Neural cell (in vitro differentiated cells): ENCODE measurements around the gene C2orf68.

ENCODE experiments used
- EP300 ChIP-seq: fragments of 450-650 bp; conservative IDR thresholded peaks from 2 replicates; pipeline ENCODE4 v1.6.1; 2014; ENCODE audit warnings: antibody characterized with exemption, mild to moderate bottlenecking, moderate library complexity; ENCODE audit not compliant: poor library complexity, severe bottlenecking
- EZH2 ChIP-seq: fragments of 200-600, 300-800 bp; shearing (Covaris generic), sonication (generic); IDR thresholded peaks from 2 replicates; pipeline ENCODE4 v1.6.1; 2014; ENCODE audit warnings: antibody characterized with exemption, low read length, borderline replicate concordance, mild to moderate bottlenecking; ENCODE audit not compliant: insufficient read depth, poor library complexity, severe bottlenecking
- MXI1 ChIP-seq: fragments of 450-650 bp; conservative IDR thresholded peaks from 2 replicates; pipeline ENCODE4 v1.6.1; 2014; ENCODE audit warnings: antibody characterized with exemption, mild to moderate bottlenecking; ENCODE audit not compliant: poor library complexity, severe bottlenecking
- POLR2AphosphoS5 ChIP-seq: IDR thresholded peaks from 2 replicates; pipeline ENCODE4 v1.6.1; 2012
- RAD21 ChIP-seq: fragments of 450-650 bp; conservative IDR thresholded peaks from 2 replicates; pipeline ENCODE4 v1.6.1; 2014; ENCODE audit warnings: antibody characterized with exemption, mild to moderate bottlenecking, moderate library complexity
- SMC3 ChIP-seq: fragments of 450-650 bp; conservative IDR thresholded peaks from 2 replicates; pipeline ENCODE4 v1.6.1; 2014; ENCODE audit warnings: antibody characterized with exemption, mild to moderate bottlenecking, moderate library complexity; ENCODE audit not compliant: poor library complexity
- TAF1 ChIP-seq: IDR thresholded peaks from 2 replicates; pipeline ENCODE4 v1.6.1; 2012; ENCODE audit warnings: low read depth
- TF ChIP-seq, protein P1 (sequence below): fragments of 450-650 bp; IDR thresholded peaks from 2 replicates; pipeline ENCODE4 v1.5.1; 2014; ENCODE audit warnings: antibody characterized with exemption, mild to moderate bottlenecking, moderate library complexity; ENCODE audit not compliant: poor library complexity, severe bottlenecking
- TF ChIP-seq, protein P2 (sequence below): IDR thresholded peaks from 2 replicates; pipeline ENCODE4 v1.6.1; 2012; ENCODE audit warnings: borderline replicate concordance

DNA sequence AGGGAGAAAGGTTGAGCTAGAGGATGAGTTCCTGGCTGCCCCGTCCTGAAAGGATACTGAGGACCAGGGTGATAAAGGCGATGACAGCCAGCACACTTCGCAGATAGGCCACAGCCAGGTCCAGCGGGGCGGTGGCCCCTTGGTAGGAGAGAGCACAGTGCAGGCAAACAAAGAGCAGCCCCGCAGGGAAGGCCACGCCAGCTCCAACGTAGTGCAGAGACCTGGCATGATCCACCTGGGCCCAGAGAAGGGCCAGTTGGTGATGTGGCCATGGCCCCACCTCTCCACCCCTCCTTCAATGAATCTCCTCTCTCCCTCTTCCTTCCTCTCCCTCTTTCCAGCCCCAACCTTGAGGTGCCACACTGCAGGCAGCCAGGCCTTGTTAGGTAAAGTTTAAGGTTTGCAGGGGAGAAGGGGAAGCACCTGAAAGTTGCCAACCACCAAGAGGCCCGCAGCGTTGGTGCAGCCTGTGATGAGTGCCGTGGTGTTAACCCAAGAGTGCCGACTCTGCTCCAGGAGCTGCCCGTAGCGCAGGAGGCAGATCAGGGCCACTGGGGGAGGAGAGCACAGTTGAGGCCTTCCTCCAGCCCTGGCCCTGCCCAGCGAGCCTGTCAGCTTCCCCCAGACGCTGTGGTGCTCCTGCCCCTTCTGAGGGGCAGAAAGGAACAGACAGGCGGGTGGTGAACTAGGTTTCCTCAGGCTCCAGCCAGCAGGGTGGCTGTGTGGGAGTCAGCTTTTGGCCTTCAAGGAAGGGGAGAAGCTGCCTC, 12.2 kb downstream of the C2orf68 start:
- TF ChIP-seq POLR2AphosphoS5: no peak
- TF ChIP-seq, protein P1, sequence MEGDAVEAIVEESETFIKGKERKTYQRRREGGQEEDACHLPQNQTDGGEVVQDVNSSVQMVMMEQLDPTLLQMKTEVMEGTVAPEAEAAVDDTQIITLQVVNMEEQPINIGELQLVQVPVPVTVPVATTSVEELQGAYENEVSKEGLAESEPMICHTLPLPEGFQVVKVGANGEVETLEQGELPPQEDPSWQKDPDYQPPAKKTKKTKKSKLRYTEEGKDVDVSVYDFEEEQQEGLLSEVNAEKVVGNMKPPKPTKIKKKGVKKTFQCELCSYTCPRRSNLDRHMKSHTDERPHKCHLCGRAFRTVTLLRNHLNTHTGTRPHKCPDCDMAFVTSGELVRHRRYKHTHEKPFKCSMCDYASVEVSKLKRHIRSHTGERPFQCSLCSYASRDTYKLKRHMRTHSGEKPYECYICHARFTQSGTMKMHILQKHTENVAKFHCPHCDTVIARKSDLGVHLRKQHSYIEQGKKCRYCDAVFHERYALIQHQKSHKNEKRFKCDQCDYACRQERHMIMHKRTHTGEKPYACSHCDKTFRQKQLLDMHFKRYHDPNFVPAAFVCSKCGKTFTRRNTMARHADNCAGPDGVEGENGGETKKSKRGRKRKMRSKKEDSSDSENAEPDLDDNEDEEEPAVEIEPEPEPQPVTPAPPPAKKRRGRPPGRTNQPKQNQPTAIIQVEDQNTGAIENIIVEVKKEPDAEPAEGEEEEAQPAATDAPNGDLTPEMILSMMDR: no peak
- TF ChIP-seq TAF1: no peak
- TF ChIP-seq, protein P2, sequence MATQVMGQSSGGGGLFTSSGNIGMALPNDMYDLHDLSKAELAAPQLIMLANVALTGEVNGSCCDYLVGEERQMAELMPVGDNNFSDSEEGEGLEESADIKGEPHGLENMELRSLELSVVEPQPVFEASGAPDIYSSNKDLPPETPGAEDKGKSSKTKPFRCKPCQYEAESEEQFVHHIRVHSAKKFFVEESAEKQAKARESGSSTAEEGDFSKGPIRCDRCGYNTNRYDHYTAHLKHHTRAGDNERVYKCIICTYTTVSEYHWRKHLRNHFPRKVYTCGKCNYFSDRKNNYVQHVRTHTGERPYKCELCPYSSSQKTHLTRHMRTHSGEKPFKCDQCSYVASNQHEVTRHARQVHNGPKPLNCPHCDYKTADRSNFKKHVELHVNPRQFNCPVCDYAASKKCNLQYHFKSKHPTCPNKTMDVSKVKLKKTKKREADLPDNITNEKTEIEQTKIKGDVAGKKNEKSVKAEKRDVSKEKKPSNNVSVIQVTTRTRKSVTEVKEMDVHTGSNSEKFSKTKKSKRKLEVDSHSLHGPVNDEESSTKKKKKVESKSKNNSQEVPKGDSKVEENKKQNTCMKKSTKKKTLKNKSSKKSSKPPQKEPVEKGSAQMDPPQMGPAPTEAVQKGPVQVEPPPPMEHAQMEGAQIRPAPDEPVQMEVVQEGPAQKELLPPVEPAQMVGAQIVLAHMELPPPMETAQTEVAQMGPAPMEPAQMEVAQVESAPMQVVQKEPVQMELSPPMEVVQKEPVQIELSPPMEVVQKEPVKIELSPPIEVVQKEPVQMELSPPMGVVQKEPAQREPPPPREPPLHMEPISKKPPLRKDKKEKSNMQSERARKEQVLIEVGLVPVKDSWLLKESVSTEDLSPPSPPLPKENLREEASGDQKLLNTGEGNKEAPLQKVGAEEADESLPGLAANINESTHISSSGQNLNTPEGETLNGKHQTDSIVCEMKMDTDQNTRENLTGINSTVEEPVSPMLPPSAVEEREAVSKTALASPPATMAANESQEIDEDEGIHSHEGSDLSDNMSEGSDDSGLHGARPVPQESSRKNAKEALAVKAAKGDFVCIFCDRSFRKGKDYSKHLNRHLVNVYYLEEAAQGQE: no peak
- TF ChIP-seq RAD21: no peak
- TF ChIP-seq EZH2: no peak
- TF ChIP-seq MXI1: no peak
- TF ChIP-seq SMC3: no peak
- no peak for TF ChIP-seq EP300
